GM13977 (cell line): ENCODE results near the gene HIVEP3.
A peak's percentile ranks its signal among the peaks of the same experiment; 100 is the strongest.

ENCODE experiments used
- DNase-seq: peaks from one replicate; pipeline ENCODE4 v3.0.0; 2012; ENCODE audit warnings: low spot score
- in situ Hi-C: fragments of 300-500 bp; cut with MboI; formaldehyde crosslinking; loops from one replicate; pipeline ENCODE4 v1.12.0; 2022; ENCODE audit warnings: low sequenced_read_pairs, low pct_unique_long_range_greater_than_20kb, mixed read lengths, inconsistent platforms; ENCODE audit not compliant: unreplicated experiment
- TF ChIP-seq, protein P1 (sequence below): IDR thresholded peaks from 2 replicates; pipeline ENCODE4 v1.5.1; 2012; ENCODE audit warnings: mild to moderate bottlenecking, control low read depth; ENCODE audit not compliant: insufficient read depth; ENCODE audit errors: extremely low read depth, missing control alignments

The HIVEP3 gene

DNA sequence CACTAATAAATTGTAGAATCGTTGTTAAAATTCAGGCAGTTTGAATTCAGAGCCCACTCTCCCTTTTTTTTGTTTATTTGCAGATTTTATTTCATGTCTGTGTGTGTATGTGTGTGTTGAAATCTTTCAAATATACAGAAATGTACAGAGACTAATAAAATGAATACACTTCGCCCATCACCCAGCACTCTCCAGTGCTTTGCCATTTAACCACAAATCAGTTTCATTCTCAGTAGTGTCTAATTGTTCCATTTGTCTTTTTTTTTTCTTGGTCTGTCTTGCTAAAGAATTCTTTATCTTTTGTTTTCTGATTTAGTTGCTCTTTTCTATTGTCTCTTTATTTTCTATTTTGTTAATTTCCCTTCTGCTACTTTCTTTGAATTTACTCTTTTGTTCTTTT lies 99.7 kb downstream of the HIVEP3 start:
- in situ Hi-C loops: no loop called here
- TF ChIP-seq, protein P1, sequence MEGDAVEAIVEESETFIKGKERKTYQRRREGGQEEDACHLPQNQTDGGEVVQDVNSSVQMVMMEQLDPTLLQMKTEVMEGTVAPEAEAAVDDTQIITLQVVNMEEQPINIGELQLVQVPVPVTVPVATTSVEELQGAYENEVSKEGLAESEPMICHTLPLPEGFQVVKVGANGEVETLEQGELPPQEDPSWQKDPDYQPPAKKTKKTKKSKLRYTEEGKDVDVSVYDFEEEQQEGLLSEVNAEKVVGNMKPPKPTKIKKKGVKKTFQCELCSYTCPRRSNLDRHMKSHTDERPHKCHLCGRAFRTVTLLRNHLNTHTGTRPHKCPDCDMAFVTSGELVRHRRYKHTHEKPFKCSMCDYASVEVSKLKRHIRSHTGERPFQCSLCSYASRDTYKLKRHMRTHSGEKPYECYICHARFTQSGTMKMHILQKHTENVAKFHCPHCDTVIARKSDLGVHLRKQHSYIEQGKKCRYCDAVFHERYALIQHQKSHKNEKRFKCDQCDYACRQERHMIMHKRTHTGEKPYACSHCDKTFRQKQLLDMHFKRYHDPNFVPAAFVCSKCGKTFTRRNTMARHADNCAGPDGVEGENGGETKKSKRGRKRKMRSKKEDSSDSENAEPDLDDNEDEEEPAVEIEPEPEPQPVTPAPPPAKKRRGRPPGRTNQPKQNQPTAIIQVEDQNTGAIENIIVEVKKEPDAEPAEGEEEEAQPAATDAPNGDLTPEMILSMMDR: no peak
- DNase-seq: no peak

DNA sequence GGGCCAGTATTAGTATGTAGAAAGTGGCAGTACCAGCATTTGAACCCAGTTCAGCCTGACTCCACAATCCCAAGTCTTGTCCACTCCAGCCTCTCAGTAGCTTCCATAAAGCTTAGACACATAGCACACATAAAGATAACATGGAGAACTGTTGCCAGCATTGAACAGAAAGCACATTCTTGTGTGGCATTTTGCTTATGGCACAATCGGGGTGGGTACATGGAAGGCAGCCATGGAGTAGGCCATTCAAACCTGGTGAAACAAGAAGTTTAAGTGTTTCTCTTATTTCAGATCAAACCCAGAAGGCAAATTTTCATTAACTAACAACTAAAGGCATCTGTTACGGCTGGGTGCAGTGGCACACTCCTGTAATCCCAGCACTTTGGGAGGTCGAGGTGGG lies 102.7 kb downstream of the HIVEP3 start:
- DNase-seq: no peak
- TF ChIP-seq, protein P1: no peak
- in situ Hi-C loops: no loop called here

DNA sequence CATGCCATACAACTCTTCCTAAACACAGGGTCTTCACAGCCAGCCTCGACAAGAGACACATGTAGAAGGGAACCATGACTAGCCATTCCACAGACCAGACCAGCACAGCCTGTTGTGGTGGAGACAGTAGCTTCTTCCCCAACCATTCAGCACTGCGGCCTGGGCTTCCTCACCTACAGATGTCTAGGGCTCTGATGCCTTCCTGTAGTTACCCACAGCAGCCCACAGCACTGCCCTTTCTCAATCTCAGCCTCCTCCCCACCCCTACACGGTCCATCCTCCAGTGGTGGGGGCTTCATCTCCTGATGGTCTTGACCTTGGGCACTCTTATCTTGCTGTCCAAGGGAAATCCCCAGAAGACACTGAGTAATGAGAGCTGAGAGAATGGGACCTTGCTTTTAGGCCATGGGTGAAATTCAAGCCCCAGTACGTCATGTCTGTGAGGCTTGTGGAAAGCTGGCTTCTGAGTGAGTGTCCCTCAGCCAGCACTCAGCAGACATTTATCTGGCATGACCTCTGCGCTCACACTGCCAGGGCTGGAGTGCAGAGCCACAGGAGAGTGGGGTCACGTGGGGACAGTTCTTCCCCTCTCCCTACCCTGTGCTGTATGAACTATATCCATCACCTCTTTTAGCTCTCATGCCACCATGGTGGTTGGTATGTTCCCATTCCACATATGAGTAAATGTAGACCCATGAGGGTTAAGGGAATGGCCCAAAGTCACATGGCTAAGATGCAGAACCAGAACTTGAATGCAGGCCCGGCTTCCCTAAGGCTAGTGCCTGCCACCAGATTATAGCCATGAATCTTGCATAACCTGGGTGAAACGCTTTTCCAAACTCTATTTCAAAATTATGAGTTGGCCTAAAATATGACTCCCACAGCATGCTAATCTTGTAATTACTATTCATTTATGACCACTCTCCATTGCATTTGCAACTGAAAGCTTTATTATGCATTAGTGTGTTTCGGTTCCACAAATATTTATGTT lies 104.7 kb downstream of the HIVEP3 start:
- no peak for DNase-seq
- TF ChIP-seq, protein P1: no peak
- in situ Hi-C loops: no loop called here

DNA sequence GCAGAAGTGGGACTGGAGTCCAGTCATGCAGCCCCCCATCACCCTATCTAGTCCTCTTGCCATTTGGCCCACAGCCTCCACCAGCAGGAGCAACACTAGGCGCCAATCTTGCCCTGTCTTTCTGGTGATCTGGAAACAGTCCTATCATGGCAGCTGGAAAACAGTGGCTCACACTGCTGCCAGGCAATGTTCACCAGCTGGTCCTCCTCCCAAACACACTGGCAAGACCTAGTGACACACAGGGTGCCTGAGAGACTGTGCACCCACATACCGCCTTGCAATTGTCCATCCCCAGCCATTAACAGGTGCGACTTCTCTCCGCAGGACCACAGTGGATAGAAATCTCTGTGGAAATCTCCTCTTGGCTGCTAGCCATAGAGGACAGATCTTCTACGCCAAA lies 105.5 kb downstream of the HIVEP3 start:
- in situ Hi-C loops: no loop called here
- TF ChIP-seq, protein P1: no peak
- no peak for DNase-seq

DNA sequence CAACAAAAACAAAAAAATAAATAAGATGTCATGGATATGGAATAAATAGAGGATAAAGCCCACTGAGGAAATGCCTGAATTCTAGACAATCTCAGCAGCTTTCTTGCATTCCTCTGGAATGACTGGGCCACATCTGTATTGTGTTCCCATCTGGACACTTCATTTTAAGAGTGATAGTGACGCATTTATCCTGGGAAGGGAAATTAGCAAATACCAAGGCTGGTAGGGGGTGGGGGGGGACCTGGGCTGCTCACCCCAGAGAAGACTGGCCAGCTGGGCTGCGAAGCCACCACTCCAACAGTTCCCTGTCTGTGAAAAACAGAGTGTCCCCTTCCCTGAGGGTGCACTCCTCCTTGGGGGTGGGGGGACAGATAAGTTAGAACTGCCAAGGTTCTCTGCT lies 106.3 kb downstream of the HIVEP3 start:
- TF ChIP-seq, protein P1: no peak
- in situ Hi-C loops: no loop called here
- no peak for DNase-seq

DNA sequence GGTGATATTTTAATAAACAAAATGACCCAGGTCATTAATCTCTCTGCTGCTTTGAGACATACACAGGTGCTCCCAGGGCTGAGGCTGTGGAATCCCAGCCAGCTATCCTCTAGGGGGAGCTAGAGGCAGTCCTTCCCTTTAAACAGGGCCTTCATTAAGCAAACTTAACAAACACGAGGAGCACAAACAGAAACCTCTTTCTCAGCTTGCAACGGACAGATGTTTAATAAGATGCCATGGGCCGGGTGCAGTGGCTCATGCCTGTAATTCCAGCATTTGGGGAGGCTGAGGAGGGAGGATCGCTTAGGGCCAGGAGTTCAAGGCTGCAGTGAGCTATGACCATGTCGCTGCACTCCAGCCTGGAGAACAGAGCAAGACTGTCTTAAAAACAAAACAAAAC lies 106.7 kb downstream of the HIVEP3 start:
- DNase-seq: peak; percentile 64
- TF ChIP-seq, protein P1: peak; percentile 72
- in situ Hi-C loops: no loop called here
